M059J (cell line): ENCODE data around the gene TSGA10. TPM values are rescaled to one million over a fixed set of nuclear protein-coding genes. Genes with fewer than 3 reads are reported as not detected.
"Not testable (repeated sequence)": the region's sequence is repeated elsewhere in the genome, so short reads cannot be mapped to it uniquely, and the experiment has no call there.

Source experiments
- DNase-seq: peaks from one replicate; pipeline ENCODE4 v3.0.0-alpha.2; 2012; ENCODE audit warnings: low read depth
- total RNA-seq: library from RNA; depleted of rRNA; stranded (reverse); fragments of >200 nt; shearing (Covaris generic); gene quantifications from 2 replicates; pipeline ENCODE4 v1.2.3, GENCODE V29; 2014

Gene TSGA10
- total RNA-seq, 1 experiment from 2014 or later = 4.8 TPM

DNA sequence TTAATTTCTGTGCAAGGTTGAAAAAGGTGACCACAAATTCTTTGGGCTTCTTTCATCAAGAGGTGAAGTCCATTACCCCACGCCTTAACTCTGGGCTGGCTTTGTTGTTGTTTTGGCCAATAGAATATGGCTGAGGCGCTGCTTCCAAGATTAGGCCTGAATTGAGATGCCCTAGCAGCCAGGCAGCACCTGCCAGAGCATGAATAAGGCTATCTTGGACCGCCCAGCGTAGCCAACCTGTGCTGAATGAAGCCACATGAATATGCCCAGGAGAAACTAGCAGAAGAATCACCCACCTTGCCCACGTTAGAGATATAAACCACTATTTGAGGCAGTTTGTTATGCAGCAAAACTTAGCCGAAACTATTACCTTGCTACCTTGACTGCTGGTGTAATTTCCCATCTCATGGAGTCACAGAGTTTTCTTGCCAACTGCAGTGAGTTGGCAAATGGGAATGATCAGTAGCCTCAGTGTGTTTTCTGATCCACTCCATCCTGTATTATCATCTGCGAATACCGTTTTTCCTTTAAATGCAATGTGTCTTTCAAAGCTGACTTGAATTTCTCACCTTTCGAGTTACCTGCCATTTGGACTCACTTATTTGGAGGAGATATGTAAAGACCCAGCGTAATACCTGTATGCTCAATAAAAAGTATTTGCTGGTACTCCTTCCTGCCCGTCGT lies 679 bp downstream of the TSGA10 start:
- peak; percentile 6 for DNase-seq

GRCh38 chr2:99152199-99152895 lies 2.4 kb downstream of the TSGA10 start:
- no peak for DNase-seq

DNA sequence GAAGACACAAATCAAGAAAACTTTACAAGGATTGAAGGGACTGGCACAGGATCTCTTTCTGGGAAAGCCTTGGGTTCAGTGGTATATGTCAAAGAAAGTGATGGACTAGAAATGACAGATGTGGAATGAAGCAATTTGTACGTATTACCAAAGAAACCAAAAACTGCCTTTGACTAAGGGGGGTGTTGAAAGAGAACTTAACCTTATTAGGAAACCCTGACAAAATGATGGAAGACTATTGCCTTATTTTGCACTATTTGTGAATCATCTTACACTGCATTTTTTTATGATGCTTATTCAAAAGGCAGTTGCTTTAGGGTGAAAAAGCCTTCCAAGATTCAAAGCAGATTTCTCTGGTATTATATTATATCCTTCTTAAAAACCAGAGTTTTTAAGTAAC lies 4.0 kb downstream of the TSGA10 start:
- no peak for DNase-seq

DNA sequence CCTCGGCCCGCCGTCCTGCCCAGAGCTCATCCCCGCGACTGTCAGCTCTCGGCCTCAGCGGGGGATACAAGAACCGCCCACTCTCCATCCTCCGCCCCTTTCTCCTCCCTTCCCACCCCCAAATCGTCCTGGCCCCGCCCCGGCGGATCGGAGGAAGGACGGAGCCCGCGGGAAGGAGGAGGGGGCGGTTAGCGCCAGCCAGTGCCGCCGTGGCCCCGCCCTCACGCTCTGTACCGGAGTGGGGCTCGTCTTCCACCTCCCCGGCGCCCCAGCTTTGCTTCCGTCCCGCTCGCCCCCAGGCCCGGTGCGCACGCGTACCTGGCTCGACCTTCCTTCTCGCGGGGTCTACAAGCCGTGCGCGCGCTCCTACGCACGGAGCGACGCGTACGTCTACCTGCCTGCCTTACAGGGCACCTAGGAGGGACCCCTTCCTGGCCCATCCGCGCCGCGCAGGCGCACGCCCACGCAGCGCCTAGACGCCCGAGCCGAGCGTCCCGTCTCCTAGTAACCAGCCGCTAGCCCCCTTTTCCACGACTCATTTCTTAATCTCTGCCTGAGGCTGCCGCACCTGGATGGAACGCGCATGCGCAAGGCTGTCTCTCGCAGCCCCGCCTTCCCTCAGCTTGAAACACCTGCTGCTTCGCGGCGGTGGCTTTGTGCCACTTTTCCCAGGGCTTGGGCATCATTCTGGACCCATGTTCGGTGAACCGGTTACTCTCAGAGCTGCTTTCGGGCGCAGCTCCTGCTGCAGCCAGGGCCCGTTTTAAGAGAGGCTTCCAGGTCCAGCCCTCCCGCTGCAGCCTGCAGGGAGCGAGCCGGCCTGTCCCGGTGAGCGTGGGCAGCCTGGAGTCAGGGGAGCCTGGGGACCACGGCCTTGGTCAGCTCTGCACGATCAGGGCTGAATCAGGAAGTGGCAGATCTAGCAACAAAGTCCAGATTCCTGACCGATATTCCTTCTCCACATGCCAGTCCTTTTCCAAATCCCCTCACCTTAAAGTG lies 13.3 kb downstream of the TSGA10 start, which contains the start of gene C2orf15:
Gene C2orf15, plus strand, starts transcription at position 598 of the 999 bp plus-strand sequence. CDS start 8,852 bp downstream, outside the sequence.
- DNase-seq = peak; percentile 88

DNA sequence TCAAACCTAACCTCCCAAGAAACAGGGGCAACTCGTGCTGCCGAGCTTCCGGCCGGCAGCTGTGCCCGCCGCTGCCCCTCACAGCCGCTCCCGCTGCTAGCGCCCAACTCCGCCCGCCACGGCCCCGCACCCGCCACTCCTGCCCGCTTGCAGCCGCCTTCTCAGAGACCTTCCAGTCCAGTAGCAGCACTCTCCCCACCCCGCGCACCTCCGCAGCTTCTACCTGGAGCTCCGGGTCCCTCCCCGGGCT lies 14.0 kb downstream of the TSGA10 start:
- no peak for DNase-seq

- peak; percentile 58 for DNase-seq
These were observed 14.5 kb downstream of the TSGA10 start for GRCh38 chr2:99140056-99140859.

GRCh38 chr2:99139003-99139402 lies 15.7 kb downstream of the TSGA10 start:
- DNase-seq = no peak

DNA sequence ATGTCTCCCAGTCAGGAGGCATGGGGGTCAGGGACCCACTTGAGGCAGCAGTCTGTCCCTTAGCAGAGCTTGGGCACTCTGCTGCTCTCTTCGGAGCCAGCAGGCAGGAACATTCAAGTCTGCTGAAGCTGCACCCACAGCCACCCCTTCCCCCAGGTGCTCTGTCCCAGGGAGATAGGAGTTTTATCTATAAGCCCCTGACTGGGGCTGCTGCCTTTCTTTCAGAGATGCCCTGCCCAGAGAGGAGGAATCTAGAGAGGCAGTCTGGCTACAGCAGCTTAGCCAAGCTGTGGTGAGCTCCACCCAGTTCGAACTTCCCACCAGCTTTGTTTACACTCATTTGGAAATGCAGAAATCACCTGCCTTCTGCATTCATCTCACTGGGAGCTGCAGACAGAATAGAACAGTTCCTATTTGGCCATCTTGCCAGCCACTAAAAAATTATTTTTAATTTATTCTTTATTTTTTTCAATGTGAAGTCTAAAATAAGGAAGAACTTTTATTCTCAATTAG lies 19.6 kb downstream of the TSGA10 start:
- not testable (repeated sequence) for DNase-seq

DNA sequence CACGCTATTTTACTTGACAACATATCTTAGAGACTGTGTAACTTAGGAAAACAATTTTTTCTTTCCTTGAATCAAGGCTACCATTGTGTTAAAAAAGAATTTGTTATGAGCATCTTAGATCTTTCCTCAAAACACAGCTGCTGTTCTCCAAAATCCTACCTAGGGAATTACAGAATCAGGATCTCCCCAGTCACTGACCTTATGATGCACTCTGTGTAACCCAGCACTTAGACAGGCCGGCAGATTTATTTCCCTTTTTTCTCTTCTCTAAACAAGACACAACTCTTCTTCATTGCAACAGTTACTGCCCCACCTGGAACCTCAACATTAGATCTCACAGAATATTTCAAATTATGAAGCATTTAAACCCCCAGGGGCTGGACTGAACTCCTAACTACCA lies 26.8 kb downstream of the TSGA10 start:
- DNase-seq = no peak

GRCh38 chr2:99112617-99113016 lies 42.1 kb downstream of the TSGA10 start:
- DNase-seq = no peak

GRCh38 chr2:99111945-99112344 lies 42.8 kb downstream of the TSGA10 start:
- DNase-seq = no peak

- no peak for DNase-seq
These were observed 43.5 kb downstream of the TSGA10 start for GRCh38 chr2:99111236-99111635.

GRCh38 chr2:99106913-99107312 lies 47.8 kb downstream of the TSGA10 start:
- peak; percentile 8 for DNase-seq

DNA sequence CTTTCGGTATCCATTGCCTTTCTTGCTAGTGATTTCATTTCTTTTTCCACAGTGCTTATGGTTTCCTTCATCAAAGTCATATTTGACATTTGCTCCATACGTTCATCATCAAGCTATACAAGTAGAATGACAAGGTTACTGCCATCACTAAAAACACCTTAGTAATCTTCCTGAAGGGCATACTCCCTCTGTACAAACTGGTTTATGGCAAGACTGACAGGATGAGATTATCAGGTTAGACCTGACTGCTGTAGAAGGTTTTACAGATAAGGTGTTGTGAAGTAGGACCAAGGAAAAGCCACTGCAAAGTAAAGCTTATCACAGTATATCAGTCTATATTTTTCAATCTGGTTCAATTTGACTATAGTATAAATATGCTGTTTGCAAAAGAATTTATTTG lies 50.7 kb downstream of the TSGA10 start:
- no peak for DNase-seq

DNA sequence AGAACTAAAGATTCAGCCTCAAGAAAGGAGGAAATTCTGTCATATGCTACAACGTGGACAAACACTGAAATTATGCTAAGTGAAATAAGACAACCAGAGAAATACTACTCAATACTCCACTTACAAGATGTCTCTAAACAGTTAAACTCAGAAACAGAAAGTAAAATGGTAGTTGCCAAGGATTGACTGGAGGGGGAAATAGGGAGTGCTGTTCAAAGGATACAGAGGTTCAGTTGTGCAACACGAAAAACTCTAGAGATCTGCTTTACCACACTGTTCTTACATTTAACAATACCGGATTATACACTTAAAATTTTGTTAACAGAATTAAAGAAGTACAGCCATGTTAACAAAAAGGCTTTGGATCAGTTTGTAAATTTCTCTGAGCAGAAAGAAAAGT lies 53.0 kb downstream of the TSGA10 start:
- peak; percentile 42 for DNase-seq

DNA sequence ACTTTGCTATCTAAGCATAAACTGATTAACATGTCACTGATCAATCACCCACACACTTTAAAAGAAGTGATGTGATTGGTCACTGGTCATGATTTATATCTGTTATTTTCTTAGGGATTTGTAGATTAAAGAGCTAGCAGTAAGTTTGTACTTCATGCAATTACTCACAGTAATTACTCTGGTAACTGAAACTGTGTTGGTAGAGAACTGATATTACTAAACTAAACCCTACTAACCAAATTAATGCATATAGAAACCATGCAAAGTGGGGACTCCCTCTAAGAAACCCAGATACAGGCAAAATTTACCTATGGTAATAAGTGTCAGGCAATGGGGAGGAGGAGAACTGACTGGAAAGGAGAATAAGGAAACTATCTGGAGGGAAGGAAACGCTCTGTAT lies 58.0 kb downstream of the TSGA10 start:
- no peak for DNase-seq

- DNase-seq = no peak
These were observed 66.7 kb downstream of the TSGA10 start for GRCh38 chr2:99088017-99088416.

GRCh38 chr2:99086385-99086784 lies 68.4 kb downstream of the TSGA10 start:
- DNase-seq = no peak

DNA sequence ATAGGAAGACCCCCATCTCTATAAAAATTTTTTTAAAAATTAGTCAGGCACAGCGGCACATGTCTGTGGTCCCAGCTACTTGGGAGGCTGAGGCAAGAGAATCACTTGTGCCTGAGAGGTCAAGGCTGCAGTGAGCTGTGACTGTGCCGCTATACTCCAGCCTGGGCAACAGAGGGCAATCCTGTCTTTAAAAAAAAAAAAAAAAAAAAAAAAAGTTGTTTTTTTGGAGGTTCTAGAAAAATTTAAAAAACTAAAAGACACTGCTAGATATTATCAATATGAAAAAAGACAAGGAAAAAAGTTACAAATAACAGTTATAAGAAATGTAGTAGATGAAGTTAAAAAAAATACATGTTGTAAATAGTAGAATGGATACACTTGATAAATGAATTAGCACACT lies 69.3 kb downstream of the TSGA10 start:
- no peak for DNase-seq

GRCh38 chr2:99084256-99084655 lies 70.5 kb downstream of the TSGA10 start:
- DNase-seq = no peak

DNA sequence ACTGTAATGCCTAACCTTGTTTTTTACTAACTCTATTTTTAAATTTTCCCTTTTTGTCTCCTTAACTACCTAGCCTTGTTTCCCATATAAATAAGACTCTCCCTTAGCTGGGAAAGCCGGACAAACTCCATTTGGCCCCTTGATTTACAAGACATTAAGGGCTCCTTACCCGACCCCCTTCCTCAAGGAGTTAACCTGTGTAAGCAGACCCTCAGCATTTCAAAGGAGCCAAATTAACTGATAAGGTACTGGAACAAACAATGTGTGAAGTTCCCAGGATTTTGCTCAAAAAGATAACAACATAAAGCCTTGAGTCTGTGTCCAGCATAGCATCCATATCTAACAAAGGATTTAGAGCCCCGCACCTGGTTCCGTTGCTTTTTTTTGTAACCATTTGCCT lies 72.9 kb downstream of the TSGA10 start:
- no peak for DNase-seq
